Type B pancreatic cell (in vitro differentiated cells): ENCODE data around the gene ZDHHC14. TPM values are rescaled to one million over a fixed set of nuclear protein-coding genes. Genes with fewer than 3 reads are reported as not detected.

Experiments used
- DNase-seq: peaks from one replicate; pipeline ENCODE4 v3.0.0; 2021; ENCODE audit warnings: mixed read lengths; ENCODE audit not compliant: unreplicated experiment; ENCODE audit errors: extremely low spot score
- H3K27ac Mint-ChIP-seq: 2 replicates; pipeline ENCODE4 v1.8.0; 2021; ENCODE audit warnings: mild to moderate bottlenecking, mixed read lengths
- H3K27me3 Mint-ChIP-seq: 2 replicates; pipeline ENCODE4 v1.8.0; 2021; ENCODE audit warnings: mixed read lengths
- H3K36me3 Mint-ChIP-seq: 2 replicates; pipeline ENCODE4 v1.8.0; 2021; ENCODE audit warnings: mixed read lengths
- H3K4me1 Mint-ChIP-seq: one replicate; pipeline ENCODE4 v1.8.0; 2021; ENCODE audit warnings: mixed read lengths; ENCODE audit not compliant: unreplicated experiment
- H3K4me3 Mint-ChIP-seq: 2 replicates; pipeline ENCODE4 v1.8.0; 2021; ENCODE audit warnings: mild to moderate bottlenecking, mixed read lengths
- H3K9me3 Mint-ChIP-seq: 2 replicates; pipeline ENCODE4 v1.8.0; 2021; ENCODE audit warnings: mixed read lengths
- CTCF ChIP-seq: fragments of 200-600 bp; sonication (generic); conservative IDR thresholded peaks from 2 replicates; pipeline ENCODE4 v1.5.0; 2021; ENCODE audit warnings: antibody characterized with exemption, mild to moderate bottlenecking
- total RNA-seq: library from RNA; stranded (reverse); gene quantifications from 2 replicates; pipeline ENCODE4 v1.2.1, GENCODE V29; 2021; ENCODE audit warnings: low replicate concordance

Gene ZDHHC14
- total RNA-seq, 1 donor from 2014 or later = 11.1 TPM

DNA sequence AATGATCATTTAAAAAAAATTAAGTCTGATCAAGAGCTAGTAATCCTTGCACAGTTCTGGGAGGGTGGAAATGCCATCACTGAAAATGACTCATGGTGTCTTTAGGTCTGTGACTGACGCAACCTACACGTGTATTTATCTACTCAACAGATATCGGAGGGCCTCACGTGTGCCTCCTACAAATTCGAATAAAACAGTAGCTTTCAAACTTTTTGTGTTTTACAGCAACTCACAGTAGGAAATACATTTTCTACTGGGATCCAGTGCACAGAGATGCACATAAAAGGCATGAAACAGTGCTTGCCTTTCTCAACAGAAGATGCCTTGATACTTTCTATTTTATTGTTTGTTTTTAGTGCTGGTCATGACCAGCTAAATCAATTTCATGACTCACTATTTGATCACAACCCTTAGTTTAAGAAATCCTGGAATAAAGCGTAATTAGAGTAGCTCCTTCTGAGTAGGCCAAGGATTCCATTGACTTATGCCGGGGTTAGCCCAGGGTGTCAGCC, 232.1 kb downstream of the ZDHHC14 start:
- Mint-ChIP-seq H3K27me3 (no peaks in the 10 kb centered on the region), H3K9me3 (no peaks in the 10 kb centered on the region), H3K36me3 (peaks cover 5% of the 10 kb centered on the region), H3K4me1 (peaks cover 3% of the 10 kb centered on the region), H3K27ac (peak overlapping the region; percentile 50), H3K4me3 (no peak overlapping the region)
- TF ChIP-seq CTCF = no peak
- no peak for DNase-seq

GRCh38 chr6:157614026-157614568, 233.1 kb downstream of the ZDHHC14 start:
- Mint-ChIP-seq H3K36me3 (peaks cover 5% of the 10 kb centered on the region), H3K27ac (no peak overlapping the region)

DNA sequence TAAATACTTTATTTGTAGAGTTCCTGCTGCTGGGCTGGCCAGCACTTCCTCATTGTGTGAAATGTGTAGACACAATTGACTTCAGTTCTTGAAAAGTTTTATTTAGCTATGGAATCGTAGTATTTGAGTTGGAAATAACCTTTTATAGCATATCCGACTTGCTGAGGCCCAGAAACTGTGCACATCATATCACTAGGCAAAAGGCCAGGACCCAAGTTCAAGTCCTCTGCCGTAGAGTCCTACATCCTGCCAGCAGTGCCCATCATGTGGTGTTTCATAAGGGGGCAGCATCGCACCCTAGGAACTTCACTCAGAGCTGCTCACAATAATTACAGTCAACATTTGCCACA, 234.4 kb downstream of the ZDHHC14 start:
- H3K27me3 Mint-ChIP-seq = no peaks in the 10 kb centered on the region

More at GRCh38 chr6:157614026-157614568, 233.1 kb downstream of the ZDHHC14 start:
- Mint-ChIP-seq H3K4me1 (peaks cover 3% of the 10 kb centered on the region), H3K9me3 (no peaks in the 10 kb centered on the region), H3K27me3 (no peaks in the 10 kb centered on the region), H3K4me3 (no peak overlapping the region)
- TF ChIP-seq CTCF = no peak
- DNase-seq = no peak

DNA sequence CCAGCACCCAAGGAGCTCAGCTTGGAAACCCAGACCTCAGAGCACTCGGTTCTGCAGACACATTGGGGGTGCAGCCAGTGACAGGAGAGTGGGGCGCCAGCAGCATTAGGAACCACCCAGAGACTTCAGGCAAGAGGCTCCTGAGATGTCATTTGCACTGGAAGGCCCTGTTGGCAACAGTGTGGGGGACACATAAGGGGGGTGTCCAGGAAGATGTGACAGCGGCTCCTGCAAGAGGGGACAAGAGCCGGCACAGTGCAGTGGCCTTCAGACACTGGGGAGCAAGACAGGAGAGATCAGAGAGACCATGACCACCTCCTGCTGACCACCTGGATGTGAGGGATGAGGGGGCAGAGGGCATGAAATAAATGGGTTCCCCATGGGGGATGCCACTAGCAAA, 235.0 kb downstream of the ZDHHC14 start:
- TF ChIP-seq CTCF = no peak
- Mint-ChIP-seq H3K4me1 (peaks cover 3% of the 10 kb centered on the region), H3K36me3 (no peaks in the 10 kb centered on the region), H3K9me3 (no peaks in the 10 kb centered on the region), H3K4me3 (no peak overlapping the region), H3K27me3 (no peaks in the 10 kb centered on the region), H3K27ac (no peak overlapping the region)
- DNase-seq = no peak

More for the DNA sequence above, 234.4 kb downstream of the ZDHHC14 start:
- no peak for TF ChIP-seq CTCF
- no peak overlapping the region for H3K27ac Mint-ChIP-seq
- no peak for DNase-seq
- no peak overlapping the region for H3K4me3 Mint-ChIP-seq
- peaks cover 3% of the 10 kb centered on the region for H3K4me1 Mint-ChIP-seq
- no peaks in the 10 kb centered on the region for H3K36me3 Mint-ChIP-seq
- H3K9me3 Mint-ChIP-seq = no peaks in the 10 kb centered on the region

DNA sequence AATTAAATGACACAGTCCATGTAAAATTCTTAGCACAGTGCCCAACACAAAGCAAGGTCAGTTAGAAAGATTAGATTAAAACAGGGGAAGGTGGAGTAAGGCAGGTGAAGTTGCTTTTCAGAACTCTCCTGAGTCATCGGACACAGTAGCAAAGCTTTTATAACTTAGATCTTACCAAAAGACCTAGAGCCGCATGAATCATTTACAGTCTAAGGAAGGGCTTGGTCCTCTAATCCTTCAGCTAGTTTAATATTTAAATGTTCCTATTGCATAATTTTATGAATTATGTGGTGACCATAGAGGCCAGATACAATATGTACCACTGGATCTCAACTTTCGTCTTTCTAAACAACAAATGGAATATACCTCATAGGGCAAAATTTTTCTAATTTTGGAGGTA, 240.0 kb downstream of the ZDHHC14 start:
- no peak for DNase-seq
- no peak for TF ChIP-seq CTCF
- Mint-ChIP-seq H3K4me1 (peaks cover 4% of the 10 kb centered on the region), H3K27me3 (no peaks in the 10 kb centered on the region), H3K9me3 (no peaks in the 10 kb centered on the region), H3K36me3 (no peaks in the 10 kb centered on the region), H3K4me3 (no peak overlapping the region), H3K27ac (no peak overlapping the region)
